Measurements from ENCODE around the gene WDR6. TPM values are rescaled to one million over a fixed set of nuclear protein-coding genes. Genes with fewer than 3 reads are reported as not detected.

Gene WDR6
- total RNA-seq, 3 donors from 2014 or later, result 98.5 to 205 (median 165) TPM

GRCh38 chr3:49013738-49014660 is 6.8 kb downstream of the WDR6 start:
- peak; percentile 37 for TF ChIP-seq CTCF (IDR thresholded peaks at IDR 0.05)
- DNase-seq (peak; percentile 70 to 81 (median 76)), ATAC-seq (peak; percentile 59)
- no peaks in the 10 kb centered on the region for H3K9me3 ChIP-seq
- peaks cover 4% of the 10 kb centered on the region for H3K36me3 ChIP-seq (ENCODE audit: low read depth)
- peaks cover 11% of the 10 kb centered on the region for H3K4me1 ChIP-seq (ENCODE audit: low read depth)
- H3K4me3 ChIP-seq, result no peak overlapping the region
- intact Hi-C loops (cut with DNase I, micrococcal nuclease), result no loop called here

- Histone ChIP-seq H3K4me1 (ENCODE audit: low read depth) (peaks cover 19% of the 10 kb centered on the region), H3K36me3 (ENCODE audit: low read depth) (peaks cover 4% of the 10 kb centered on the region), H3K9me3 (no peaks in the 10 kb centered on the region), H3K4me3 (no peak overlapping the region)
- intact Hi-C loops (cut with DNase I, micrococcal nuclease), result no loop called here
- no peak for ATAC-seq
- TF ChIP-seq CTCF (IDR thresholded peaks at IDR 0.05), result no peak
- no peak for DNase-seq
Measured at GRCh38 chr3:49015072-49015471, 7.9 kb downstream of the WDR6 start.

GRCh38 chr3:49015765-49016164 is 8.6 kb downstream of the WDR6 start:
- intact Hi-C loops (cut with DNase I, micrococcal nuclease), result no loop called here
- Histone ChIP-seq H3K36me3 (ENCODE audit: low read depth) (peaks cover 4% of the 10 kb centered on the region), H3K4me1 (ENCODE audit: low read depth) (peaks cover 24% of the 10 kb centered on the region), H3K4me3 (no peak overlapping the region), H3K9me3 (no peaks in the 10 kb centered on the region)
- ATAC-seq, result no peak
- DNase-seq, result no peak
- TF ChIP-seq CTCF (IDR thresholded peaks at IDR 0.05), result no peak

- intact Hi-C loops (cut with DNase I, micrococcal nuclease), result no loop called here
- DNase-seq (no peak), ATAC-seq (no peak)
- H3K4me3 ChIP-seq, result no peak overlapping the region
- peaks cover 4% of the 10 kb centered on the region for H3K36me3 ChIP-seq (ENCODE audit: low read depth)
- no peak for TF ChIP-seq CTCF (IDR thresholded peaks at IDR 0.05)
- H3K9me3 ChIP-seq, result no peaks in the 10 kb centered on the region
- peaks cover 24% of the 10 kb centered on the region for H3K4me1 ChIP-seq (ENCODE audit: low read depth)
Measured at GRCh38 chr3:49016414-49017228, 9.4 kb downstream of the WDR6 start.

GRCh38 chr3:49017229-49017970 is 10.2 kb downstream of the WDR6 start:
- H3K9me3 ChIP-seq, result no peaks in the 10 kb centered on the region
- DNase-seq (peak; percentile 71 to 81 (median 79)), ATAC-seq (peak; percentile 11)
- H3K36me3 ChIP-seq (ENCODE audit: low read depth), result peaks cover 4% of the 10 kb centered on the region
- intact Hi-C loops (cut with DNase I, micrococcal nuclease), result no loop called here
- no peak for TF ChIP-seq CTCF (IDR thresholded peaks at IDR 0.05)
- H3K4me3 ChIP-seq, result peak overlapping the region; percentile 60
- H3K4me1 ChIP-seq (ENCODE audit: low read depth), result peaks cover 24% of the 10 kb centered on the region

All from mucosa of descending colon (tissue), 3 donors.